Astrocyte (in vitro differentiated cells and primary cell): ENCODE measurements around the gene CISD2.

Experiments used
- EZH2 ChIP-seq: IDR thresholded peaks from 2 replicates; pipeline ENCODE4 v1.6.1; 2012; ENCODE audit warnings: mild to moderate bottlenecking, low read length, inconsistent platforms; ENCODE audit not compliant: insufficient read depth
- TF ChIP-seq, protein P1 (sequence below): IDR thresholded peaks from 2 replicates; pipeline ENCODE4 v1.5.1; 2011; ENCODE audit warnings: low read depth, mild to moderate bottlenecking, inconsistent platforms, low read length, moderate library complexity; ENCODE audit not compliant: insufficient read depth

DNA sequence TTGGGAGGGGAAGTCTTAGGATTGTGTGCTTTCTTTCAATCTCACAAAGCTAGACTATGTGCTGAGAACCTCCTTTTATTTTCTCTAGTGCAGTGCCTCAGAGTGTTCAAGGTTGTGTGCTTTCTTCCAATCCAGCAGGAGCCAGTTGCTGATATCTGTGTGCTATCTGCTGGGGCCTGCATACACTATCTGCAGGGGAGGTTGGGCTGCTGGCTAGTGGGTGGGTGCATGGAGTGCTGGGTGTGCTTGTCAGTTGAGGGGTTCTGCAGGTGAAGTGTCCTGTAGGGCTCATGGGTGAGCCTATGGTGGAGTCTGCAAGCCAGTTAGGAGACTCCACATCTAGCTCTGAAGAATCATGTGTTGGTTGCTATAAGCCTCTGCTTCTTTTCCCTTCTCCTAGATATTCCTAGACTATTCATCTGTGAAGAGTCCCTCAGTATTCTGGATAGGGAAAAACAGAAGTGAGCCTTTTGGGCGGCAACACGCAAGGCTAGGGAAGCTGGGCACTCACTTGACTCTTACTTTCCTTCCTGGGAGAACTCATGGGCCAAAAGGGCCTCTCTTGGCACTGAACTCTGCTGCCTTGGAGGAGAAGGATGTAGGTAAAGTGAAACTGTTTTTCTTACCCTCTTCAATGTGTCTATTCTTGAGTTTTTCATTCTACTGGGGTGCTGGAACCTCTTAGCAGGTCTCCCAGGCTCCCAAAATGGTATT lies 8.0 kb upstream of the CISD2 start:
- TF ChIP-seq EZH2 = no peak
- TF ChIP-seq, protein P1, sequence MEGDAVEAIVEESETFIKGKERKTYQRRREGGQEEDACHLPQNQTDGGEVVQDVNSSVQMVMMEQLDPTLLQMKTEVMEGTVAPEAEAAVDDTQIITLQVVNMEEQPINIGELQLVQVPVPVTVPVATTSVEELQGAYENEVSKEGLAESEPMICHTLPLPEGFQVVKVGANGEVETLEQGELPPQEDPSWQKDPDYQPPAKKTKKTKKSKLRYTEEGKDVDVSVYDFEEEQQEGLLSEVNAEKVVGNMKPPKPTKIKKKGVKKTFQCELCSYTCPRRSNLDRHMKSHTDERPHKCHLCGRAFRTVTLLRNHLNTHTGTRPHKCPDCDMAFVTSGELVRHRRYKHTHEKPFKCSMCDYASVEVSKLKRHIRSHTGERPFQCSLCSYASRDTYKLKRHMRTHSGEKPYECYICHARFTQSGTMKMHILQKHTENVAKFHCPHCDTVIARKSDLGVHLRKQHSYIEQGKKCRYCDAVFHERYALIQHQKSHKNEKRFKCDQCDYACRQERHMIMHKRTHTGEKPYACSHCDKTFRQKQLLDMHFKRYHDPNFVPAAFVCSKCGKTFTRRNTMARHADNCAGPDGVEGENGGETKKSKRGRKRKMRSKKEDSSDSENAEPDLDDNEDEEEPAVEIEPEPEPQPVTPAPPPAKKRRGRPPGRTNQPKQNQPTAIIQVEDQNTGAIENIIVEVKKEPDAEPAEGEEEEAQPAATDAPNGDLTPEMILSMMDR = no peak
